CD4-positive, alpha-beta T cell (primary cell): Measurements from ENCODE around the gene NUDCD3. TPM values are rescaled to one million over a fixed set of nuclear protein-coding genes. Genes with fewer than 3 reads are reported as not detected.

Experiments
- ATAC-seq: fragments of 200-7000 bp; cut with Tn5 transposase; one replicate; pipeline ENCODE4 v1.10.0; 2022; ENCODE audit warnings: mild to moderate bottlenecking; ENCODE audit not compliant: poor library complexity
- CTCF ChIA-PET: fragments of 350-600 bp; sonication (Branson Sonifier 250); formaldehyde crosslinking; loops from one replicate; lab custom pipeline; 2021; ENCODE audit warnings: antibody characterized with exemption, inconsistent platforms; lab: Charles Lee
- POLR2A ChIA-PET: fragments of 350-600 bp; sonication (Branson Sonifier 250); formaldehyde crosslinking; loops from one replicate; lab custom pipeline; 2021; ENCODE audit warnings: antibody characterized with exemption, inconsistent platforms; lab: Charles Lee
- DNase-seq, 14 experiments: peaks; one replicate each; pipeline ENCODE4 v3.0.0-alpha.2; 2013 to 2020; ENCODE audit warnings: mixed read lengths in 2 of 14
- H3K27ac ChIP-seq, 2 donors: one replicate each; pipeline versions ENCODE4 v1.5.1 to v1.7.0; 2013; ENCODE audit warnings: low read length in 2 of 2, low read depth in 1 of 2, mild to moderate bottlenecking in 1 of 2
- H3K27me3 ChIP-seq, 2 experiments: 1 replicate in 1 of 2; 2 replicates in 1 of 2; pipeline versions ENCODE4 v1.6.1 to v1.7.0; 2013; ENCODE audit warnings: low read length in 2 of 2, control low read depth in 1 of 2, mild to moderate bottlenecking in 1 of 2, moderate library complexity in 1 of 2; ENCODE audit not compliant: insufficient read depth in 2 of 2, control insufficient read depth in 1 of 2
- H3K36me3 ChIP-seq: one replicate; pipeline ENCODE4 v1.6.1; 2013; ENCODE audit warnings: low read length, control low read depth; ENCODE audit not compliant: insufficient read depth
- H3K4me1 ChIP-seq: one replicate; pipeline ENCODE4 v1.6.1; 2013; ENCODE audit warnings: low read length, control low read depth; ENCODE audit not compliant: insufficient read depth
- H3K4me3 ChIP-seq: one replicate; pipeline ENCODE4 v1.5.1; 2013; ENCODE audit warnings: mild to moderate bottlenecking, low read length, moderate library complexity
- H3K9me3 ChIP-seq, 2 experiments: 1 replicate in 1 of 2; 2 replicates in 1 of 2; pipeline versions ENCODE4 v1.6.1 to v1.7.0; 2013; ENCODE audit warnings: low read length in 2 of 2, mild to moderate bottlenecking in 2 of 2, control low read depth in 1 of 2, moderate library complexity in 1 of 2; ENCODE audit not compliant: control insufficient read depth in 1 of 2, insufficient read depth in 1 of 2
- H3K27ac Mint-ChIP-seq: one replicate; pipeline ENCODE4 v1.8.0; 2020; ENCODE audit warnings: mixed read lengths
- H3K27me3 Mint-ChIP-seq: one replicate; pipeline ENCODE4 v1.8.0; 2021; ENCODE audit warnings: mixed read lengths
- H3K36me3 Mint-ChIP-seq: one replicate; pipeline ENCODE4 v1.8.0; 2021; ENCODE audit warnings: low read depth, mixed read lengths
- H3K4me1 Mint-ChIP-seq: one replicate; pipeline ENCODE4 v1.8.0; 2021; ENCODE audit warnings: low read depth, mixed read lengths
- H3K4me3 Mint-ChIP-seq: one replicate; pipeline ENCODE4 v1.8.0; 2020; ENCODE audit warnings: mild to moderate bottlenecking, mixed read lengths
- H3K9me3 Mint-ChIP-seq: one replicate; pipeline ENCODE4 v1.8.0; 2020; ENCODE audit warnings: mixed read lengths
- intact Hi-C, 2 experiments: fragments of 100-400 bp; cut with DNase I in 1 of 2; cut with micrococcal nuclease in 1 of 2; formaldehyde crosslinking; loops; one replicate each; pipeline versions ENCODE4 v1.15.1 to v1.9.0; 2023 to 2025; cut with DNase I, micrococcal nuclease
- total RNA-seq, 174 experiments: library from RNA in 2 of 174; stranded (reverse) in 2 of 174; gene quantifications; one replicate each; pipeline ENCODE4 v1.2.3 and lab custom pipeline; 2021 to 2026
- TF ChIP-seq, protein P1 (sequence below): fragments of 200-600 bp; IDR thresholded peaks from one replicate; pipeline ENCODE4 v1.8.0; 2022; ENCODE audit warnings: antibody characterized with exemption, mild to moderate bottlenecking

Gene NUDCD3
- total RNA-seq, 2 experiments from 2014 or later: 56.6 to 60.6 TPM

DNA sequence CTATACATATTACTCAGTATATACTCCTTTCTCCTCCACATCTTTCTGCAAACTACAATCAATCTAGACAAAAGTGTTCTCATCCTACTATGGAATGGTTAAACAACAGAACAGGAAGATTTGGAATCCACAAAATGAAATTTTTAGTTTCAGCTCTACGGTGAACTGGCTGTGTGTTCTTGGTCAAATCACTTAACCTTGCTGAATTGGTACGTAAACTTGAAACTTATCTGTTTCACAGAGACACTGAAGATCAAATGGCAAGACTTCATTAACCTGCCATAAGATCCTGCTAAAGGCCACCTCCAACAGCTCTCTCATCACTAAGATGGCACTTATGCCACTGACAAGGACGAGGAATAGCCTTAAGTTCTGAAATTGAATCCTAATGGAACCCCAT is 1.5 kb downstream of the NUDCD3 start:
- Mint-ChIP-seq H3K27ac (peak overlapping the region; percentile 91), H3K9me3 (no peaks in the 10 kb centered on the region), H3K4me3 (peak overlapping the region; percentile 84), H3K36me3 (peaks cover 48% of the 10 kb centered on the region), H3K27me3 (no peaks in the 10 kb centered on the region), H3K4me1 (peaks cover 64% of the 10 kb centered on the region)
- H3K4me1 ChIP-seq: peaks cover 41% of the 10 kb centered on the region
- H3K27ac ChIP-seq: peak overlapping the region in 1 of 2 donors; percentile 95
- H3K36me3 ChIP-seq: peaks cover 20% of the 10 kb centered on the region
- DNase-seq (no peak), ATAC-seq (no peak)
- TF ChIP-seq, protein P1, sequence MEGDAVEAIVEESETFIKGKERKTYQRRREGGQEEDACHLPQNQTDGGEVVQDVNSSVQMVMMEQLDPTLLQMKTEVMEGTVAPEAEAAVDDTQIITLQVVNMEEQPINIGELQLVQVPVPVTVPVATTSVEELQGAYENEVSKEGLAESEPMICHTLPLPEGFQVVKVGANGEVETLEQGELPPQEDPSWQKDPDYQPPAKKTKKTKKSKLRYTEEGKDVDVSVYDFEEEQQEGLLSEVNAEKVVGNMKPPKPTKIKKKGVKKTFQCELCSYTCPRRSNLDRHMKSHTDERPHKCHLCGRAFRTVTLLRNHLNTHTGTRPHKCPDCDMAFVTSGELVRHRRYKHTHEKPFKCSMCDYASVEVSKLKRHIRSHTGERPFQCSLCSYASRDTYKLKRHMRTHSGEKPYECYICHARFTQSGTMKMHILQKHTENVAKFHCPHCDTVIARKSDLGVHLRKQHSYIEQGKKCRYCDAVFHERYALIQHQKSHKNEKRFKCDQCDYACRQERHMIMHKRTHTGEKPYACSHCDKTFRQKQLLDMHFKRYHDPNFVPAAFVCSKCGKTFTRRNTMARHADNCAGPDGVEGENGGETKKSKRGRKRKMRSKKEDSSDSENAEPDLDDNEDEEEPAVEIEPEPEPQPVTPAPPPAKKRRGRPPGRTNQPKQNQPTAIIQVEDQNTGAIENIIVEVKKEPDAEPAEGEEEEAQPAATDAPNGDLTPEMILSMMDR: no peak
- ChIA-PET CTCF (interaction anchor here (1.9 kb wide), 1 partner anchor 12 kb away, joined by 4 read pairs; no protein-coding TSS in a partner anchor), POLR2A (interaction anchor here (1.1 to 3.3 kb wide), 8 partner anchors 9 to 444 kb away, joined by 4 to 33 read pairs (median 12); partner anchors contain the start of genes DBNL, H2AZ2 and OGDH)
- H3K4me3 ChIP-seq: peak overlapping the region; percentile 84
- H3K9me3 ChIP-seq: no peaks in the 10 kb centered on the region
- H3K27me3 ChIP-seq: no peaks in the 10 kb centered on the region
- intact Hi-C loops: loop anchor here in 1 of 2 experiments (5.0 to 10.0 kb wide), 3 partner anchors 356 to 623 kb away; partner anchors contain the start of genes H2AZ2, POLD2 and TBRG4

DNA sequence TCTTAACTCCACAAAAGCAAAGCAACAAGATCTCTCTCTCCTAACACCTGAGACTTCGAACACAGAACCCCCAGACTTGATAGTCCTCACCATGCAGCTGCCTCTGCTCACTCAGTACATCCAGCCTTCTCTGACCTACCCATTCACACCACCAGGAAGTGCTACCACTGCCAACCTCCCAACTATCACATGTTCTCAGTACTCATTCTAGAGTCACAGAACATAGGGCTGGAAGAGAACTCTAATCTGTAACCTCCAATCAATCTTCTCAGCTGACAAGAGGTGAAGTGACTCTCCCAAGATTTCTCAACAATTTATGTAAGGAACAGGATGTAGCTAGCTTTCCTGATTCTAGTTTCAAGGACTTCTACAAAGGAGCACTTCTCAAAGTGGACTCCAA is 3.8 kb downstream of the NUDCD3 start:
- intact Hi-C loops: loop anchor here in 1 of 2 experiments (5.0 to 10.0 kb wide), 3 partner anchors 358 to 626 kb away; partner anchors contain the start of genes H2AZ2, POLD2 and TBRG4
- Histone ChIP-seq H3K4me1 (peaks cover 41% of the 10 kb centered on the region), H3K4me3 (no peak overlapping the region), H3K27me3 (no peaks in the 10 kb centered on the region), H3K27ac (no peak overlapping the region), H3K9me3 (peaks cover 0 to 11% of the 10 kb centered on the region in 2 experiments), H3K36me3 (peaks cover 42% of the 10 kb centered on the region)
- peaks cover 87% of the 10 kb centered on the region for H3K4me1 Mint-ChIP-seq
- peak overlapping the region; percentile 60 for H3K27ac Mint-ChIP-seq
- CTCF ChIA-PET: no interaction called here
- H3K9me3 Mint-ChIP-seq: peaks cover 6% of the 10 kb centered on the region
- no peak for ATAC-seq
- DNase-seq: no peak
- H3K4me3 Mint-ChIP-seq: peak overlapping the region; percentile 60
- no peaks in the 10 kb centered on the region for H3K27me3 Mint-ChIP-seq
- TF ChIP-seq, protein P1: no peak
- POLR2A ChIA-PET: interaction anchor here (0.6 kb wide), 1 partner anchor 38 kb away, joined by 3 read pairs; no protein-coding TSS in a partner anchor
- H3K36me3 Mint-ChIP-seq: peaks cover 70% of the 10 kb centered on the region

DNA sequence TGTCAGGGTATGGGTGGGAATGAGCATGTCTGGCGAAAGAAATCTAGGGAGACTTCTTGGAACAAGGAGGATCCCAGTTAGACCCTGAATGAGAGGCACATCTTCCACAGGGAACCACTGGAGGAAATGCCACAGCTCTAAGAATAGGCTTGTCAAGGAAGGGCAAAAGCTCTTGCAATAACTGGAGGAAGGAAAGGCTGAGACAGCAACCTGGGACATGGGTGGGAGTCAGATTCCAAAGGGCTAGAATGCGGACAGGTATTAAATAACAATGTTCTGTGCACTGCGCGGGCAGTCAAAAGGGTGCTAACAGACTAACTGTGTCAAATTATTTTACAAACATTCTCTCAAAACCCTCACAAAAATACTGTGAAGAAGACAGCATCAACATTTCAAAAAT is 4.5 kb downstream of the NUDCD3 start:
- intact Hi-C loops: loop anchor here in 1 of 2 experiments (5.0 to 10.0 kb wide), 3 partner anchors 359 to 626 kb away; partner anchors contain the start of genes H2AZ2, POLD2 and TBRG4
- Mint-ChIP-seq H3K27ac (peak overlapping the region; percentile 60), H3K4me3 (peak overlapping the region; percentile 4), H3K9me3 (peaks cover 6% of the 10 kb centered on the region), H3K36me3 (peaks cover 77% of the 10 kb centered on the region), H3K27me3 (no peaks in the 10 kb centered on the region), H3K4me1 (peaks cover 90% of the 10 kb centered on the region)
- POLR2A ChIA-PET: no interaction called here
- no peak overlapping the region for H3K27ac ChIP-seq
- peaks cover 41% of the 10 kb centered on the region for H3K4me1 ChIP-seq
- ATAC-seq (no peak), DNase-seq (no peak)
- no peak overlapping the region for H3K4me3 ChIP-seq
- H3K9me3 ChIP-seq: peaks cover 0 to 11% of the 10 kb centered on the region in 2 experiments
- TF ChIP-seq, protein P1: no peak
- no peaks in the 10 kb centered on the region for H3K27me3 ChIP-seq
- CTCF ChIA-PET: no interaction called here
- H3K36me3 ChIP-seq: peaks cover 48% of the 10 kb centered on the region
